ENCODE results near the gene CACNA1D. TPM values are rescaled to one million over a fixed set of nuclear protein-coding genes. Genes with fewer than 3 reads are reported as not detected.

The CACNA1D gene
- total and polyA plus RNA-seq, 8 donors, result 5.3 to 22.8 (median 11.6) TPM

GRCh38 chr3:53789459-53789858 is 295.0 kb downstream of the CACNA1D start:
- H3K27me3 ChIP-seq, result no peaks in the 10 kb centered on the region
- H3K4me1 ChIP-seq, result no peaks in the 10 kb centered on the region
- no peak overlapping the region for H3K27ac ChIP-seq
- no peak for TF ChIP-seq CTCF (IDR thresholded peaks at IDR 0.05)
- intact Hi-C loops (cut with DNase I), result no loop called here
- no peak for ATAC-seq
- H3K9me3 ChIP-seq, result no peaks in the 10 kb centered on the region
- H3K36me3 ChIP-seq, result no peaks in the 10 kb centered on the region
- no peak for FAIRE-seq
- no peak overlapping the region for H3K4me3 ChIP-seq
- DNase-seq, result no peak
- WGBS, 2 donors, result 83 to 86% methylated on average over 16 of the region's 16 CpGs

- H3K27me3 ChIP-seq, result no peaks in the 10 kb centered on the region
- 87 to 95% methylated on average over 5 of the region's 5 CpGs for WGBS, 2 donors
- FAIRE-seq (no peak), DNase-seq (no peak), ATAC-seq (no peak)
- H3K9me3 ChIP-seq, result no peaks in the 10 kb centered on the region
- no peak overlapping the region for H3K4me3 ChIP-seq
- intact Hi-C loops (cut with DNase I), result no loop called here
- no peaks in the 10 kb centered on the region for H3K36me3 ChIP-seq
- H3K4me1 ChIP-seq, result no peaks in the 10 kb centered on the region
- no peak overlapping the region for H3K27ac ChIP-seq
- TF ChIP-seq CTCF (IDR thresholded peaks at IDR 0.05), result no peak
These were observed 296.1 kb downstream of the CACNA1D start for GRCh38 chr3:53790470-53790869.

DNA sequence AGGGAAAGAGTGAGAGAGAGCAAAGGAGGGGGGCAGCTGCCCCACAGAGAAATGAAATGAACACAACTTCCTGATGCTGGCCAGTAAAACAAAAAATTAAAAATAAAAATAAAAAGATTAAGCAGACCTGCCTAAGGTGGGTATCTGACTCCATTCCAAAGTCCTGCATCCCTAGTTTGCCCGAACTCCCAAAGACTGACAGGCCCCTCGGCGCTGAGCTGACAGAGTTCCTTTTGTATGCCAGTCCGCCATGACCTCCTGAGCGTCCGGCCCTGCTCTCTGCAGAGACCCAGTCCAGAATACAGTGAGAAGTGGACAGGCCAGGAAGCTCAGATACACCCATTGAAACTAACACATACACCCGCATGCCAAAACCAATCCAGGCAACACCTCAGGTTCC is 296.9 kb downstream of the CACNA1D start:
- ATAC-seq, result no peak
- TF ChIP-seq CTCF (IDR thresholded peaks at IDR 0.05), result no peak
- Histone ChIP-seq H3K9me3 (no peaks in the 10 kb centered on the region), H3K4me1 (no peaks in the 10 kb centered on the region), H3K27ac (no peak overlapping the region), H3K36me3 (no peaks in the 10 kb centered on the region), H3K27me3 (no peaks in the 10 kb centered on the region), H3K4me3 (no peak overlapping the region)
- FAIRE-seq, result no peak
- 83 to 89% methylated on average over 7 of the region's 7 CpGs for WGBS, 2 donors
- intact Hi-C loops (cut with DNase I), result no loop called here
- DNase-seq, result no peak

- H3K27me3 ChIP-seq, result no peaks in the 10 kb centered on the region
- no peak for TF ChIP-seq CTCF (IDR thresholded peaks at IDR 0.05)
- no peak for ATAC-seq
- 91 to 93% methylated on average over 3 of the region's 3 CpGs for WGBS, 2 donors
- intact Hi-C loops (cut with DNase I), result no loop called here
- H3K4me3 ChIP-seq, result no peak overlapping the region
- no peak for DNase-seq
- no peaks in the 10 kb centered on the region for H3K9me3 ChIP-seq
- no peaks in the 10 kb centered on the region for H3K36me3 ChIP-seq
- no peak overlapping the region for H3K27ac ChIP-seq
- FAIRE-seq, result no peak
- H3K4me1 ChIP-seq, result no peaks in the 10 kb centered on the region
These were observed 298.5 kb downstream of the CACNA1D start for GRCh38 chr3:53792866-53793265.

- no peaks in the 10 kb centered on the region for H3K27me3 ChIP-seq
- 54% methylated on average over 3 of the region's 3 CpGs for WGBS, 2 donors
- intact Hi-C loops (cut with DNase I), result no loop called here
- H3K9me3 ChIP-seq, result no peaks in the 10 kb centered on the region
- no peaks in the 10 kb centered on the region for H3K36me3 ChIP-seq
- H3K4me1 ChIP-seq, result no peaks in the 10 kb centered on the region
- no peak for DNase-seq
- H3K4me3 ChIP-seq, result no peak overlapping the region
- ATAC-seq, result no peak
- H3K27ac ChIP-seq, result no peak overlapping the region
- no peak for TF ChIP-seq CTCF (IDR thresholded peaks at IDR 0.05)
- FAIRE-seq, result no peak
These were observed 300.2 kb downstream of the CACNA1D start for GRCh38 chr3:53794597-53794996.
